Measurements from ENCODE around the gene IDUA.

The IDUA gene

GRCh38 chr4:1040344-1041146 lies 53.7 kb downstream of the IDUA start:
- H3K4me3 ChIP-seq (ENCODE audit: low read depth, low read length), result no peak overlapping the region
- TF ChIP-seq, protein P1, sequence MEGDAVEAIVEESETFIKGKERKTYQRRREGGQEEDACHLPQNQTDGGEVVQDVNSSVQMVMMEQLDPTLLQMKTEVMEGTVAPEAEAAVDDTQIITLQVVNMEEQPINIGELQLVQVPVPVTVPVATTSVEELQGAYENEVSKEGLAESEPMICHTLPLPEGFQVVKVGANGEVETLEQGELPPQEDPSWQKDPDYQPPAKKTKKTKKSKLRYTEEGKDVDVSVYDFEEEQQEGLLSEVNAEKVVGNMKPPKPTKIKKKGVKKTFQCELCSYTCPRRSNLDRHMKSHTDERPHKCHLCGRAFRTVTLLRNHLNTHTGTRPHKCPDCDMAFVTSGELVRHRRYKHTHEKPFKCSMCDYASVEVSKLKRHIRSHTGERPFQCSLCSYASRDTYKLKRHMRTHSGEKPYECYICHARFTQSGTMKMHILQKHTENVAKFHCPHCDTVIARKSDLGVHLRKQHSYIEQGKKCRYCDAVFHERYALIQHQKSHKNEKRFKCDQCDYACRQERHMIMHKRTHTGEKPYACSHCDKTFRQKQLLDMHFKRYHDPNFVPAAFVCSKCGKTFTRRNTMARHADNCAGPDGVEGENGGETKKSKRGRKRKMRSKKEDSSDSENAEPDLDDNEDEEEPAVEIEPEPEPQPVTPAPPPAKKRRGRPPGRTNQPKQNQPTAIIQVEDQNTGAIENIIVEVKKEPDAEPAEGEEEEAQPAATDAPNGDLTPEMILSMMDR (IDR thresholded peaks at IDR 0.05; ENCODE audit: borderline replicate concordance, insufficient read depth, low read depth, low read length), result no peak

DNA sequence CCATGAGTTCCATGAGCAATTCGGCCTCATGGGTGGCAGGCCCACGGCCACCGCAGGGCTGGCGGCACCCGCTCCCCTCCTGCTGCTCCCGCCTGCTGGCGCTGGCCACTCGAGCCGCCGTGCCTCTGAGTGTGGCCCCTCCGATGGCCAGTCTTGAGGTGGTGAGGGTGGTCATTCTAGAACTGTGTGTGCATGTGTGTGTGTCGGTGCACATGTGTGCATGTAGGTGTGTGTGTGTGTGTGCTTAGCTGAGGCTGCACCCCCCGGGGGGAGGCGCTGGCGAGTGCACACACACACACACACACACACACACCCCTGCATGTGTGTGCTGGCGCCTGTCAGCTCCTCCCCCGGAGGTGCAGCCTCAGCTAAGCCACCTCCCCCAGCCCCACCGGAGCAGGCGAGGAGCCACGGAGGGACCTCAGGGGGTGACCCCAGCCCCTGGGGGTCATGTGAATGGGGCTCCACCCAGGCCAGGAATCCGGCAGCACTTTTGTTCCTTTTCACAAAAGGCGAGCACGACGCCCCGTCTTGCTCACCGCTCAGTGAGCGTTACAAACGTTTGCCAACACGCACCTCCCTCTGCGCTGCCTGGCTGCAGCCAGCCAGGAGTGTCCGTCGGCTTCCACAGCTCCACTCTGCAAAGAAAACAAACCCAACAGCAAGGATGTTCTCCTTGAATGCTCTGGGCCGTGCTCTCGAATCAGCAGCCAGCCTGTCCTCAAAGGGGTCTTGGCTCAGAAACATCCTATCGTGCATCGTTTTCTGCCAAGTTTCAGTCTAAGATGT lies 54.5 kb downstream of the IDUA start:
- TF ChIP-seq, protein P1 (IDR thresholded peaks at IDR 0.05; ENCODE audit: borderline replicate concordance, insufficient read depth, low read depth, low read length), result no peak
- H3K4me3 ChIP-seq (ENCODE audit: low read depth, low read length), result no peak overlapping the region

DNA sequence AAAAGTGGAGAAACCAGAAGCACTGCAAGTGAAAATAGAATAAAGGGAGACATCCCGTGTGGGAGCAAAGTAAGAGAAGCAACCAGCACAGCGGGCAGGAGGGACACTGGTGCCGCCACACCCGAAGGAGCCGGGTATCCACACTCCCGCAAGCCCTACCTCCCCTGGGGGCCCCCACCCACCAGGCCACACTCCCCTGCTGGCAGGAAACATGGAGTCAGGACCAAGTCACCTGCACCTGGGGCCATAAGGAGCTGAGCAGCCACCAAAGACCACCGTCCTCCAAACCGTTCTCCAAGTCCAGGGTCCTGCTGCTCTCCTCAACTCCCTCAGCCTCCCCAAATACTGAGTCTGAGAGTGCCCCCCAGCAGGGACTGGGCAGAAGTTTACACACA lies 55.1 kb downstream of the IDUA start:
- TF ChIP-seq, protein P1 (IDR thresholded peaks at IDR 0.05; ENCODE audit: borderline replicate concordance, insufficient read depth, low read depth, low read length), result no peak
- H3K4me3 ChIP-seq (ENCODE audit: low read depth, low read length), result no peak overlapping the region

DNA sequence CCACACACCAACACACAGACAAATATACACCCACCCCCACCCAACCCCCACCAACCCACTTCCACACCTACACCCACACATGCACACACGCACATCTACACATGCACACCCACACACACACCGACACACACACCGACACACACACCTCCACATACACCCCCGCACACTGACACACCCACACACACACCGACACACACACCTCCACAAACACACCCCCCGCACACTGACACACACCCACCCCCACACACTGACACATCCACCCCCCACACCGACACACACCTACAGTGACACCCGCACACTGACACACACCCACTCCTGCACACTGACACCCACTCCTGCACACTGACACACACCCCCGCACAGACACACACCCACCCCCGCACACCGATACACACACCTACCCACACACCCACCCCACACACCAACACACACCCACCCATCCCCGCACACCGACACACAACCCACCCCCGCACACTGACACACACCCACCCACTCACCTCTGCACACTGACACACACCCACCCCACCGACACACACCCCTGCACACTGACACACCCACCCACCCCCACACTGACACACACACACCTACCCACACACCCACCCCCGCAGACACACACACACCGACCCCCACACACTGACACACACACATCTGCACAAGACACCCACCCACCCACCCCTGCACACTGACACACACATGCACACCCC lies 55.7 kb downstream of the IDUA start:
- H3K4me3 ChIP-seq (ENCODE audit: low read depth, low read length), result no peak overlapping the region
- TF ChIP-seq, protein P1 (IDR thresholded peaks at IDR 0.05; ENCODE audit: borderline replicate concordance, insufficient read depth, low read depth, low read length), result no peak

DNA sequence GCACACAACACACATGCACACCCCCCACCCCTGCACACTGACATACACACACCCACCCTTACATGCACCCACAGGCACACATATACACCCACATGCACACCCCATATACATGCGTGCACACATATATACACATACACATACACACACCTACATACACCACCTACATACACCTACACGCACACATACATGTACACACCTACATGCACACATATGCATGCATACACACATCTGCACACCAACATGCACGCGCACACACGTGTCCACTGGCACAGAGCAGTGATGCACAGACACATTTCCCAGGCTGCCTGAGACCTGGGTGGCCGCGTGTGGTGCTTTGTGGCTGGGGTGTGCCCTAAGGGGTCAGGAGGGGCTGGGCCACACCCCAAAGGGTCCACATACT lies 56.3 kb downstream of the IDUA start:
- TF ChIP-seq, protein P1 (IDR thresholded peaks at IDR 0.05; ENCODE audit: borderline replicate concordance, insufficient read depth, low read depth, low read length), result no peak
- H3K4me3 ChIP-seq (ENCODE audit: low read depth, low read length), result no peak overlapping the region

GRCh38 chr4:1043651-1044468 lies 57.0 kb downstream of the IDUA start:
- H3K4me3 ChIP-seq (ENCODE audit: low read depth, low read length), result no peak overlapping the region
- TF ChIP-seq, protein P1 (IDR thresholded peaks at IDR 0.05; ENCODE audit: borderline replicate concordance, insufficient read depth, low read depth, low read length), result no peak
